Measurements from ENCODE around the gene NFKBIE. TPM values are rescaled to one million over a fixed set of nuclear protein-coding genes. Genes with fewer than 3 reads are reported as not detected.

The NFKBIE gene
- total RNA-seq, 2 donors from 2014 or later: 18.1 to 19.8 TPM

DNA sequence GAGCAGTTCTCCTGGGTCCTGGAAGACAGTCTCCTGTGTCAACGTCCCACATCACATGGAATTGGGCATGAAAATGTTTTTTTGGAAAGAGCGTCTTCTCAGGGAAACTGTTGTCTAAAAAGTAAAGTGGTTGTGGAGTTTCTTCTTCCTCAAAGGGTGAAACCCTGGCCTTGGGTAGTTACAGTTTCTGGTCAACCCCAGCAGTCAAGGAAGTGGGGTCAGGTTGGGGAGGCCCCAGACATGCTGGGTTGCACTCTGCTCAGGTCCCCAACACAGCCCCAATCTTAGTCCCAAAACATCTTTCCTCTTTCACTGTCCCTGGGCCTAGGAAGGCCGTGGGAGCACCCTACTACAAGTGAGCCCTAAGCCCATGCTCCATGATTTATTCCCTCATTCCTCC, 996 bp upstream of the NFKBIE start:
- Mint-ChIP-seq H3K27me3 (ENCODE audit: low read depth) (peaks cover 40% of the 10 kb centered on the region), H3K9me3 (no peaks in the 10 kb centered on the region), H3K4me1 (ENCODE audit: low read depth) (peaks cover 69% of the 10 kb centered on the region), H3K36me3 (ENCODE audit: insufficient read depth in 2 of 2) (peaks cover 6 to 11% of the 10 kb centered on the region in 2 donors), H3K4me3 (peak overlapping the region; percentile 88 to 99), H3K27ac (peak overlapping the region; percentile 79)
- ATAC-seq (replicated peaks in 1 of 2) (peak in 1 of 2 donors; percentile 20), DNase-seq (peak in 1 of 2 donors; percentile 63)

DNA sequence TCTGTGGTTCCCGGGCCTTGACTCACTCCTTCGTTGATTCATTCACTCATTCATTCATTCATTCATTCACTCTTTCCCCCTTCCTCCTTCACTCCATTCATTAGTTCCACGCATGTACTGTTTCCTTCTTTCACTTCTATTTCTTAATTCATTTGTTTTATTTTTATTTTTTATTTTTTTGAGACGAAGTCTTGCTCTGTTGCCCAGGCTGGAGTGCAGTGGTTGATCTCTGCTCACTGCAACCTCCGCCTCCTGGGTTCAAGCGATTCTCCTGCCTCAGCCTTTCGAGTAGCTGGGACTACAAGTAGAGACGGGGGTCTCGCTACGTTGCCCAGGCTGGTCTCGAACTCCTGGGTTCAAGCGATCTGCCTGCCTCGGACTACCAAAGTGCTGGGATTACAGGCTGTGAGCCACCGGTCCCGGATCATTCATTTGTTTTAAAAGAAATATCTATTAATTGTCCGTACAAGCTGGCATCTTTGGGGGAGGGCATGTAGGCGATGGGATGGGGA, 427 bp upstream of the NFKBIE start:
- peaks cover 75% of the 10 kb centered on the region for H3K4me1 Mint-ChIP-seq (ENCODE audit: low read depth)
- peak in 1 of 2 donors; percentile 58 for ATAC-seq (replicated peaks in 1 of 2)
- no peak for DNase-seq

GRCh38 chr6:44264154-44265006, 971 bp downstream of the NFKBIE start:
- Mint-ChIP-seq H3K4me1 (ENCODE audit: low read depth) (peaks cover 68% of the 10 kb centered on the region), H3K27ac (peak overlapping the region; percentile 98), H3K36me3 (ENCODE audit: insufficient read depth in 2 of 2) (peaks cover 11 to 17% of the 10 kb centered on the region in 2 donors), H3K4me3 (peak overlapping the region; percentile 99), H3K9me3 (no peaks in the 10 kb centered on the region), H3K27me3 (ENCODE audit: low read depth) (peaks cover 28% of the 10 kb centered on the region)
- ATAC-seq (replicated peaks in 1 of 2): peak; percentile 24 to 34
- peak; percentile 55 for DNase-seq

More for the DNA sequence above, 427 bp upstream of the NFKBIE start:
- H3K36me3 Mint-ChIP-seq (ENCODE audit: insufficient read depth in 2 of 2): peaks cover 10 to 15% of the 10 kb centered on the region in 2 donors
- peaks cover 36% of the 10 kb centered on the region for H3K27me3 Mint-ChIP-seq (ENCODE audit: low read depth)
- peak overlapping the region; percentile 99 for H3K4me3 Mint-ChIP-seq
- H3K27ac Mint-ChIP-seq: peak overlapping the region; percentile 7
- no peaks in the 10 kb centered on the region for H3K9me3 Mint-ChIP-seq

GRCh38 chr6:44263354-44264100, 1.8 kb downstream of the NFKBIE start:
- H3K27me3 Mint-ChIP-seq (ENCODE audit: low read depth): peaks cover 19% of the 10 kb centered on the region
- H3K27ac Mint-ChIP-seq: peak overlapping the region; percentile 98
- H3K4me3 Mint-ChIP-seq: peak overlapping the region; percentile 99
- no peaks in the 10 kb centered on the region for H3K9me3 Mint-ChIP-seq
- no peak for DNase-seq
- H3K4me1 Mint-ChIP-seq (ENCODE audit: low read depth): peaks cover 63% of the 10 kb centered on the region
- peak in 1 of 2 donors; percentile 21 for ATAC-seq (replicated peaks in 1 of 2)
- H3K36me3 Mint-ChIP-seq (ENCODE audit: insufficient read depth in 2 of 2): peaks cover 11 to 17% of the 10 kb centered on the region in 2 donors

- Mint-ChIP-seq H3K4me1 (ENCODE audit: low read depth) (peaks cover 68% of the 10 kb centered on the region), H3K9me3 (no peaks in the 10 kb centered on the region), H3K36me3 (ENCODE audit: insufficient read depth in 2 of 2) (peaks cover 11 to 21% of the 10 kb centered on the region in 2 donors), H3K4me3 (peak overlapping the region; percentile 99), H3K27ac (peak overlapping the region; percentile 98), H3K27me3 (ENCODE audit: low read depth) (peaks cover 11% of the 10 kb centered on the region)
- DNase-seq (no peak), ATAC-seq (replicated peaks in 1 of 2) (no peak)
Measured at GRCh38 chr6:44262467-44263353, 2.6 kb downstream of the NFKBIE start.

- H3K27ac Mint-ChIP-seq: peak overlapping the region; percentile 43
- H3K27me3 Mint-ChIP-seq (ENCODE audit: low read depth): no peaks in the 10 kb centered on the region
- peaks cover 61% of the 10 kb centered on the region for H3K4me1 Mint-ChIP-seq (ENCODE audit: low read depth)
- no peak overlapping the region for H3K4me3 Mint-ChIP-seq
- H3K9me3 Mint-ChIP-seq: no peaks in the 10 kb centered on the region
- H3K36me3 Mint-ChIP-seq (ENCODE audit: insufficient read depth in 2 of 2): peaks cover 11 to 22% of the 10 kb centered on the region in 2 donors
- DNase-seq (no peak), ATAC-seq (replicated peaks in 1 of 2) (no peak)
Measured at GRCh38 chr6:44261581-44261980, 3.8 kb downstream of the NFKBIE start.

DNA sequence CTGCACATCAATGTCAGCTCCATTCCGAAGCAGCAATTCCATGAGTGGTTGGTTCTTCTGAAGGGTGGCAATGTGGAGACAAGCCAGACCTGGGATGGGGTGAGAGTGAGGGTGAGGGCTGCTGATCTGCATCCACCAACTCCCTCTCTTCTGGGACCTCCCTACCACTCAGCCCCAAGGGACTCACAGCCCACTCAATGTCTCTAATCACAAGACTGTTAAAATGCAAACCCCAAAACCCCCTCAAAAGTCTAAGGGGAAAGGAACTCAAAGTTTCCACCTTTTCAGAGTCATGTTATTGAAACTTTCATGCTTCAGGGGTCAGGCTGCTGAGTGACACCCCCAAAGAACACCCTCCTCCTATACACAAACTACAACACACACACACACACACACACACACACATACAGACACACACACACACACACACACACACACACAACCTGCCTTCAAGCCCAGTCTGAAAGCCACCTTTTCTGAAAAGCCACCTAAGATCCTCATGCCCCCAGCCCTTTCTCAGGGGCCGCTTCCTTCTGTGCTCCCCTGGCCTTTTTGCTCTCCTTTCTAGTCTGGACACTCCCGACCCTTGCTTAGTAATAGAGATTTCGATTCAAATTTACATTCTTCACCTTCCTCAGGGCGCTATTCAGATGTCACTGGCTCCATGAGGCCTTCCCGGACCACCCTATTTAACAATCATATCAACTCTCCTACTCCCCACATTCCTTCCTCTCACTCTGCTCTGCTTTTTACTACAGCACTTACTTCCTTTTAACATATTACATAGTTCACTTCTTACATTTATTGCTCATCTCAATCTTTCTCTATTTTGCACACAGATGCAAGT, 4.7 kb downstream of the NFKBIE start:
- Mint-ChIP-seq H3K4me3 (peak overlapping the region in 1 of 2 donors; percentile 20), H3K27ac (peak overlapping the region; percentile 79), H3K4me1 (ENCODE audit: low read depth) (peaks cover 61% of the 10 kb centered on the region), H3K9me3 (no peaks in the 10 kb centered on the region), H3K27me3 (ENCODE audit: low read depth) (no peaks in the 10 kb centered on the region), H3K36me3 (ENCODE audit: insufficient read depth in 2 of 2) (peaks cover 11 to 22% of the 10 kb centered on the region in 2 donors)
- no peak for ATAC-seq (replicated peaks in 1 of 2)
- DNase-seq: no peak

GRCh38 chr6:44260011-44260410, 5.3 kb downstream of the NFKBIE start:
- ATAC-seq (replicated peaks in 1 of 2): no peak
- Mint-ChIP-seq H3K4me1 (ENCODE audit: low read depth) (peaks cover 67% of the 10 kb centered on the region), H3K4me3 (no peak overlapping the region)

GRCh38 chr6:44258921-44259320, 6.4 kb downstream of the NFKBIE start:
- no peak for DNase-seq
- peaks cover 64% of the 10 kb centered on the region for H3K4me1 Mint-ChIP-seq (ENCODE audit: low read depth)
- peak overlapping the region; percentile 87 for H3K27ac Mint-ChIP-seq
- no peak for ATAC-seq (replicated peaks in 1 of 2)
- peaks cover 5 to 13% of the 10 kb centered on the region in 2 donors for H3K36me3 Mint-ChIP-seq (ENCODE audit: insufficient read depth in 2 of 2)
- no peaks in the 10 kb centered on the region for H3K9me3 Mint-ChIP-seq
- H3K4me3 Mint-ChIP-seq: peak overlapping the region; percentile 77 to 82
- H3K27me3 Mint-ChIP-seq (ENCODE audit: low read depth): no peaks in the 10 kb centered on the region

More at GRCh38 chr6:44260011-44260410, 5.3 kb downstream of the NFKBIE start:
- H3K27ac Mint-ChIP-seq: no peak overlapping the region
- H3K27me3 Mint-ChIP-seq (ENCODE audit: low read depth): no peaks in the 10 kb centered on the region
- H3K36me3 Mint-ChIP-seq (ENCODE audit: insufficient read depth in 2 of 2): peaks cover 11 to 20% of the 10 kb centered on the region in 2 donors
- DNase-seq: no peak
- H3K9me3 Mint-ChIP-seq: no peaks in the 10 kb centered on the region

DNA sequence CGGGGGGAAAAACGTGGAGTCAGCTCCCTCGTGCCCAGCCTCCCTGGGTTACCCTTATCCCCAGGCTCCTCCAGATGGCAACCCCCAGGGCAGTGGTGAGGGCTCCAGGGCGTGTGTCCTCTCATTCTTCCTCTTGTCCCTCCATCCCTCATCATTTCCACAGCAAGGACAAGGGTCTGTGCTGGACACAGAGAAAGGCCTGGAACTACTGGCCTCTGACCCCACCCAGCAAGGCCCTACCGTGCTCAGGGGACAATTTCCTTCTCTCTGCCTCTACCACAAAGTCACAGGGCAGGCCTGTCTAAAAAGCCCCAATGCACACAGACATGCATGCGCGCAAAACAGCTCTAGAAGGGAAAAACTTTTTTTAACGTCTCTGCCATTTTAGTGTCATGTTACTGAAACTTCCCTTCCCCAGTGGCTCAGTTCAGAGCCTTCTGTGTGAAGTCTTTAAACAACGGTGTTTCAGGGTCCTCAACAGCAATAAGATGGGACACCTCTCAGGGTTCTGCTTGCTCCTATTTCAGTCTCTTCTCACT, 7.0 kb downstream of the NFKBIE start:
- ATAC-seq (replicated peaks in 1 of 2): no peak
- Mint-ChIP-seq H3K27ac (peak overlapping the region; percentile 87), H3K9me3 (no peaks in the 10 kb centered on the region), H3K4me1 (ENCODE audit: low read depth) (peaks cover 64% of the 10 kb centered on the region), H3K4me3 (peak overlapping the region; percentile 77 to 82), H3K36me3 (ENCODE audit: insufficient read depth in 2 of 2) (peaks cover 9 to 14% of the 10 kb centered on the region in 2 donors), H3K27me3 (ENCODE audit: low read depth) (no peaks in the 10 kb centered on the region)
- DNase-seq: no peak

- DNase-seq (no peak), ATAC-seq (replicated peaks in 1 of 2) (no peak)
- Mint-ChIP-seq H3K27ac (peak overlapping the region; percentile 93), H3K4me3 (peak overlapping the region; percentile 77 to 82), H3K27me3 (ENCODE audit: low read depth) (no peaks in the 10 kb centered on the region), H3K9me3 (no peaks in the 10 kb centered on the region), H3K36me3 (ENCODE audit: insufficient read depth in 2 of 2) (peaks cover 15 to 18% of the 10 kb centered on the region in 2 donors), H3K4me1 (ENCODE audit: low read depth) (peaks cover 64% of the 10 kb centered on the region)
Measured at GRCh38 chr6:44257753-44258324, 7.5 kb downstream of the NFKBIE start.

Data from activated T-cell treated with anti-CD3 and anti-CD28 coated beads, Interleukin-2, amount 50 U/mL, for 72 hours (primary cell).